Measurements from ENCODE around the gene AVEN.
"Not testable (repeated sequence)": the region's sequence is repeated elsewhere in the genome, so short reads cannot be mapped to it uniquely, and the experiment has no call there.

The AVEN gene, protein sequence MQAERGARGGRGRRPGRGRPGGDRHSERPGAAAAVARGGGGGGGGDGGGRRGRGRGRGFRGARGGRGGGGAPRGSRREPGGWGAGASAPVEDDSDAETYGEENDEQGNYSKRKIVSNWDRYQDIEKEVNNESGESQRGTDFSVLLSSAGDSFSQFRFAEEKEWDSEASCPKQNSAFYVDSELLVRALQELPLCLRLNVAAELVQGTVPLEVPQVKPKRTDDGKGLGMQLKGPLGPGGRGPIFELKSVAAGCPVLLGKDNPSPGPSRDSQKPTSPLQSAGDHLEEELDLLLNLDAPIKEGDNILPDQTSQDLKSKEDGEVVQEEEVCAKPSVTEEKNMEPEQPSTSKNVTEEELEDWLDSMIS

DNA sequence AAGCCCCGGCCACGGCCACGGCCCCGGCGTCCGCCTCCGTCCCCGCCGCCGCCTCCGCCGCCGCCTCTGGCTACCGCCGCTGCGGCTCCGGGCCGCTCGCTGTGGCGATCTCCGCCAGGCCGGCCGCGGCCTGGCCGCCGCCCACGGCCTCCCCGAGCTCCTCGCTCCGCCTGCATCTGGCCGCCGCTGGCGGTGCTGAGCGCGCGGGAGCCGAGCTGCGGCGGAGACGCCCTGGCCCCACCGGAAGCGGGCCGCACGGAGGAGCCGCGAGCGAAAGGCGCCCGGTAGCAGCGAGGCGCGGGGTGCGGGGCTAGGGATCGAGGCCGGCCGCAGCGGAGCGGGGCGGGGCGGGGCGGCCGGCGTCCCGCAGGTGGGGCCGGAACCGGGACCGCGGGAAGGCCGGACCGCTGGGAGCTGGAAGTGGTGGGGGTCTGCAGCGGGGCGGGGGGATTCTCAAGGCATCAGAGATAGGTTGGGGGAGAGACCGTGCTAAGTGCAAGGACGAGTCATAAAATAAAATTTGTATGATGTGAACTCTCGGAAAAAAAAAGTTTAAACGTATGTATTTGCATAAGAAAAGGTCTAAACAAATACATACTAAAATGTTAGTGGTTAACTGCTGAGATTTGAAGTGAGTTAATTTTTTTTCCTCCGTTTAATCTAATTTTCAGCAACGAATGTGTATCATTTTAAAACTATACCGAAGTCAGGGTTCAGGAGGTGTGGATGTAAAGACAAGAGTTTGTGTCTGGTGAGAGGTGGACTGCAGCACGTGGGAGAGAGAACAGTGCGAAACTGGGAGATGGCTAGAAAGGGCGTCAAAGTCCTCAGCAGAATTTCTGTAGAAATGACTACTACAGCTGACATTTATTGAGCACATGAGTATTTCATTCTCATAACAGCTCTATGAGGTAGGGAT is at the start of gene AVEN:
TSS of gene AVEN (minus strand) at position 334 of the 919 bp plus-strand sequence. CDS start at position 176, 158 bp downstream.
- DNase-seq = peak; percentile 48

DNA sequence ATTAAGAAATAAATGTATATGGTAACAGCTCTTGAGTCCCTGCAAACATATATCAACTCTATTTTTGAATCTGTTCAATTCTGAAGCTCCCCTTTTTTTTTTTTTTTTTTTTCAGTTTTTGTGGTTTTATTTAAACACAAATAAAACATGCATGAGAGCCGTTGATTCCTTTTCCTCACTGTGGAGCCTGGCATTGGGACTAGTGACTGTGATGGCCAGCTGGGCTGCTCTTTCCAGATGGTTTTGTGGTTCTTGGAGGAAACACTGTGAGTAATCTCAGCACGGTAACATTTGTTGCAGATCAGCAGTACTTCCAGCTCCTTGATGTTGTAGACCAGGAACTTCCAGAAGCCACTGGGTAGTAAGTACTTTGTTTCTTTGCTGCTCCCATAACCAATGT is 46.7 kb upstream of the AVEN start:
- no peak for DNase-seq

DNA sequence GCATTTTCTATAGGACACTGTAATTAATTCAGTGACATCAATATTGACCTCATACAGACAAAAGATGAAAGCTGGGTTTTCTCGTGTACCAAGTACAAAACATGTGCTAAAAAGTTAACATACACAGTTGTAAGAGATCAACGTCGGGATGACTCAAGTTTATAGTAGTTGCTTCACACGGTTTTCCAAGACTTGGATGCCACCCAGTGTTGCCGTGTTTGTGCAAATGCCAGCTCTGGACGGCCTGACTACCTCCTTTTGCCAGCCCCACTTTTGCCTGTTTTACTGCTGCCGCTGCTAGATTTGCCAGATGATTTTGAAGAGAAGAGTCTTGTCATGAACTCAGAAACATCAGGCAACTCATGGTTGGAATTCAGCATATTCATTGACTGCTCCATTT is 45.1 kb upstream of the AVEN start:
- DNase-seq = no peak

DNA sequence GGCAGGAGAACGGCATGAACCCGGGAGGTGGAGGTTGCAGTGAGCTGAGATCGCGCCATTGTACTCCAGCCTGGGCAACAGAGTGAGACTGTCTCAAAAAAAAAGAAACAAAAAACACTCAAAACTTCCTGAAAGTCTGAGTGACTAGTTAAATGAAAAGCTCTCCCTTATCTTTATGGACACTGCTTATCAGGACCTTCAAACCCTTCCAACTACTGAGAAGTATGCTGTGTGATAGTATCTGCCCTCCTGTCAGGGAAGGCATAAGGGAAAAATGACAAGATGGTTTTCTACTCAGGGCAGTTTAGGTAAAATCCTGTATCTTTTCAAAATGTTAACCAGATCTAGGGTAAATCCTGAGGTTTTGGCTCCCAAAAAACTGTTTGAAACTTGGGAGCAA is 40.9 kb upstream of the AVEN start:
- no peak for DNase-seq

DNA sequence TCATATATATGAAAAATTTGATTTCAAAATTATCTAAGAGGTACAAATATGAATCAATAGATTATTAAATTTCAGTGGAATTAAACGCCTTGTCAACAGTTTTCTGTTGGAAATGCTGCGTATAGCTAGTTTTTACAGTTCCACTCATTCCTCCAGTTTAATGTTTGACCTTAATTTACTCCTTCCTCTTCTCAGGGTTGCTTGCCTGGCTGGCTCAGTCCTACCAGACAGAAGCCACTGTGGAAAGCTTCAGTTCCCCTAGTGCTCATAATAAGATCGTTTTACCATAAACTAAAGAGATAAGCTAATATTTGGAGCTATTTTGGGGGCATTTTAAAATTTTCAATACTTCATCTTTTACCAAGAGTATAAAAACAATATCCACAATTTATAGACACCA is 39.9 kb upstream of the AVEN start:
- DNase-seq = no peak

DNA sequence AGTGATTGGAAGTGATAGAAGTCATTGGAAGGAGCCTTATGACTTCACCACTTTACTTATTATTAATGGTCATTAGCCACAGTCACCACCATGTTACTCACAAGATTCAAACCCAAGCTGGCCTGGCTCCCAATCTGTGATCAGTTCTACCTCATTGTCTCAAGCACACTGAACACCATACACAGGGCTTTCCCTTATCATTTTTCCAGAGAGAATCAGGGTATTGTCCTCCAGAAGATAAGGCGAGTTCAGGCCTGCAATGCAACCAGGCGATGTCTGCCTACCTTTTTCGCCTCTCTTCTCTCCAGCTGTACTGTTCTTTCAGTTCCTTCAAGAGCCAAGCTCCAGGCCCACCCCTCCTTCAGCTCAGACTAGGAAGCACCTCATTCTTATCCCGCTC is 37.8 kb upstream of the AVEN start:
- no peak for DNase-seq

DNA sequence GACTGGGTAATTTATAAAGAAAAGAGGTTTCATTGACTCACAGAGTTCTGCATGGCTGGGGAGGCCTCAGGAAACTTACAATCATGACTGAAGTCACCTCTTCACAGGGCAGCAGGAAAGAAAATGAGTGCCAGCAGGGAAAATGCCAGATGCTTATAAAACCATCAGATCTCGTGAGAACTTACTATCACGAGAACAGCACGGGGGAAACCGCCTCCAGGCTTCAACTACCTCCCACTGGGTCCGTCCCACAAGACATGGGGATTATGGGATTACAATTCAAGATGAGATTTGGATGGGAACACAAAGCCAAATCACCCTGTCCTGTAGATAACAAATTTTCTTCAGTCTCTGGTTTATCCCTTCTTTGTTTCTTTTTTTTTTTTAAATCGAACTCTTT is 31.0 kb upstream of the AVEN start:
- no peak for DNase-seq

DNA sequence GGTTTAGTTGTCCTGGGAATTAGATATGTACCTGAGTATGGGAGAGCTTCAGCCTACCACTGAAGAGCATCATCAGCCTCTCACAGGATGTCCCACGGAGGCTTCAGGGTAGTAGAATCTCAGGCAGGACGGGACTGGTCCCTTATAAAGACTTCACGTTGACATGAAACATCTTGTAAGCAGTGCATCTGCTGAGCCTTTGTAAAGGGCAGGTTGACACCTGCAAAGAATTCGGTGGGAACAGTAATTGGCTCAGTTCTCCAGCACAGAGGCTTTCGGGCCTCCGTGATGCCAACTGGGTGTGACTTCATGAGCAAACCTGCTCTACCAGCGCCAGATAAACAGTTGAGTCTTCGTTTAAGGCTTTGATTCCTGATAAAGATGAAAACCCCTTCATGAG is 26.9 kb upstream of the AVEN start:
- DNase-seq = no peak

DNA sequence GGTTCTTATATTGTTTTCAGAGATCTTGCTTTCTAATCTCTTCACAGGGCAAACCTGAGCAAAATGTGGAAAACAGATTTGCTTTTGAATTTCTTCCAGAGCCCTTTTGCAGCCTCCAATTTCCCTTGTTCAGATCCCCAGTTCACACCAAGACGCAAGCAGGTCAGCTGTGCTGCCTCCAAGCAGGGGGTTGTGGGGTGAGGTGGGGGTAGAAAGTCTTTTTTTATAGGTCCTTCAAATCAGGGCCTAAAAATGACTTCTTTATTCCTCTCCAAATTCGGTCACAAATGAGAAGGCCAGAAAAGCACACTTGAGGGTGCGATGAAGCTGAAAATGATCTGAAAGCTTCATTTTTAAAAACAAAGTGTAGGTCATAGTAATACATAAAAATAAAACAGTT is 26.3 kb upstream of the AVEN start:
- no peak for DNase-seq

DNA sequence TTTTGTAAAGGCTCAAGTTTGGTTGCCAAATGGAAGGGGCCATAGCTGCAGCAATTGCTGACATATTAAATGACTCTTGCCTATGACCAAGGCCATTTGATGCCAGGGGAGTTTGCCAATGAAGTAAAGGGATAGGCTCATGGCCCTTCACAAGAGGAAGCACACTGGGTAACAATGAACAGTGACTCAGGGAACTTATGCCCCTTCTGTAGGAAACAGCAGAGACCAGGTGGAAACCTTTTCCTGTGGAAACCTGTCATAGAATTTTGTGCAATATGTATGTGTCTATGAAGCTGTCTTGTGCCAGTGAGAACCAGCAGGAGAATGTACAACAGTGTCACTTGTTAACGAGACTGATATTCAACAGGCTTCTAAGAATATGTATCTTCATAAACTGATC is 25.4 kb upstream of the AVEN start:
- DNase-seq = no peak

DNA sequence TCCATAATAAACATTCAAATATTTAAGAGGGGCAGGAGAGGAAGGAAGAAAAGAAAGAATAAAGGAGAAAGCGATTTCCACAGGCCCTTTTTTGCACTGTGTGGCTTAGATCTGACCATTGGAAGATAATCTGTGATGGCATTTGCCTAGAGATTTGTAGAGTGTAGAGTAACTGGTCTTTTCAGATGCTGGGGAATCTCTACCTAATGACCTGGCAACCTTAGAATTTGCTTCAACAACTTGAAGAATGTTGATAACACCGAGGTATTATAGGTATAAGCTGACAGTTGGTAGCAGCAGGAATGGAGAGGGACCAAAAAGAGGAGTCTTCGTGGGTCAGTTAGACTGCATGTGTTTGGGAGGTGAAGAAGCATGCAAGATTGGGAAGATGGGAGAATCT is 20.9 kb upstream of the AVEN start:
- no peak for DNase-seq

DNA sequence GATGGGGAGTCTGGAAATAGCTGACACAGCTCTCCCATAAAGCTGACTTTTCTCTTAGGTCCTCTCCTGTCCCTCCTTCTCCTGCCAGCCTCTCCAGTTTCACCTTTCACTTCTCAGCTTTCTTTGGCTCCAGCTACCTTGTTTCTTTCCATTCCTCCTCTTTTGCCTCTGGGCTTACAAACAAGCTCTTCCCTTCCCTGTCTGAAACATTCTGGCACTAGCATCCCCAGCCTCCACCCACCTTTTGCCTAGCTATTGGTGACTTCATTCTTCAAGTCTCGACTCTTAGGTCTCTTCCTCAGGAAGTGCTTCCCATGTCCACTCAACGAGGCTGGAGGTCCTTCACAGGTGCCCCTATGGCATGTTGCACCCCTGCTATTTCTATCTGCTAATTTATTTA is 20.5 kb upstream of the AVEN start:
- no peak for DNase-seq

DNA sequence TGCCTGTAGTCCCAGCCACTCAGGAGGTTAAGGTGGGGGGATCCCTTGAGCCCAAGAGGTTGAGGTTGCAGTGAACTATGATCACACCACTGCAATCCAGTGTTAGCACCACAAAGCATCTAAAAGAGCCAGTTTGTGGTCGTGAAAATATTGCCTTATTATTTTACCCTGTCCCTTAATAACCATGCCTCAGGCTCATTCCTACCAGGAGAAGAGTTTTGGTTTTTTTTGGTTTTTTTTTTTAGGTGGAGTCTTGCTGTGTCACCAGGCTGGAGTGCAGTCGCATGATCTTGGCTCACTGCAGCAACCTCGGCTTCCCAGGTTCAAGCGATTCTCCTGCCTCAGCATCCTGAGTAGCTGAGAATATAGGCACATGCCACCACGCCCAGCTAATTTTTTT is 17.9 kb upstream of the AVEN start:
- DNase-seq = no peak

DNA sequence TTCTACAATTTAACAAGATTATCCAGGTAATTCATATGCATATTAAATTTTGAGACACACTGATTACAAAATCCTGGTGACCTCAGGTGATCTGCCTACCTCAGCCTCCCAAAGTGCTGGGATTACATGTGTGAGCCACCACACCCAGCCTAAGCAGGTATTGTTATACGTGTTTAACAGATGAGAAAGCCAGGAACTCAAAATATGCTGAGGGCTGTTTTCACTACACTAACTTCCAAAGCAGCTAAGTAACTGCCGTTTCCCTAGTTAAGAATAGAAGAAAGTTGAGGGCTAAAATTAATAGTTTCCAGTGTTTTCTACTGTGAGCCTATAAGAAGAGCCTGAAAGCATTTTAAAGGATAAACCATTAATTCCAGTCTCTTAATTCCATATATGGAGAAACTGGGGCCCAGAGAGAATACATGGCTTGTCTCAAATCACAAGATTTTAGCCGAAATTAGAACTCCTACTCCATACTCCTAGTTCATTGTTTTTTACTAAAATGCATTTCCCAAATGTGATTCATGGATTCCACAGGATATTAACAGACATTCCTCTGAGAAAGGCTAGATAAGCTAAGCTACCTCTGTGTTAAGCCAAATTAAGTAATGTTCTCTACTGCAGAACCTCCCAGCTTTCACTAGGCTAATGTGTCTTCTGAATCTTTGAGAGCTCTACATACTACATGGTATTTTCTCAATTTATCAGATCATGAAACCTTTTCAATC is 17.0 kb upstream of the AVEN start:
- no peak for DNase-seq

DNA sequence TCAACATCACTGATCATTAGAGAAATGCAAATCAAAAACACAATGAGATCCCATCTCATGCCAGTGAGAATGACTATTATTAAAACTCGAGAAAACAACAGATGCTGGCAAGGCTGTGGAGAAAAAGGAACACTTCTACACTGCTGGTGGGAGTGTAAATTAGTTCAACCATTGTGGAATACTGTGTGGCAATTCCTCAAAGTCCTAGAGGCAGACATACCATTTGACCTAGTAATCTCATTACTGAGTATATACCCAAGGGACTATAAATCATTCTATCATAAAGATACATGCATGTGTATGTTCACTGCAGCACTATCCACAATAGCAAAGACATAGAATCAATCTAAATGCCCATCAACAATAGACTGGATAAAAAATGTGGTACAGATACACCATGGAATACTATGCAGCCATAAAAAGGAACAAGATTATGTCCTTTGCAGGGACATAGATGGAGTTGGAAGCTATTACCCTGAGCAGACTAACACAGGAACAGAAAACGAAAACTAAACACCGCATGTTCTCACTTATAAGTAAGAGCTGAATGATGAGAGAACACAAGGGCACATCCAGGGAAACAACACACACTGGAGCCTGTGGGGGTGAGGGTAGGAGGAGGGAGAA is 15.2 kb upstream of the AVEN start:
- no peak for DNase-seq

DNA sequence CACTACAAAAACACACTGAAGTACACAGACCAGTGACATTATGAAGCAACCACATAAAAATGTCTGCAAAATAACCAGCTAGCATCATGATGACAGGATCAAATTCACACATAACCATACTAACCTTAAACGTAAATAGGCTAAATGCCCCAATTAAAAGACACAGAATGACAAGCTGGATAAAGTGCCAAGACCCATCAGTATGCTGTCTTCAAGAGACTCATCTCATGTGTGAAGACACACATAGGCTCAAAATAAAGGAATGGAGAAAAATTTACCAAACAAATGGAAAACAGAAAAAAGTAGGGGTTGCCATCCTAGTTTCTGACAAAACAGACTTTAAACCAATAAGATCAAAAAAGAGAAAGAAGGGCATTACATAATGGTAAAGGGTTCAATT is 11.4 kb upstream of the AVEN start:
- DNase-seq = not testable (repeated sequence)

DNA sequence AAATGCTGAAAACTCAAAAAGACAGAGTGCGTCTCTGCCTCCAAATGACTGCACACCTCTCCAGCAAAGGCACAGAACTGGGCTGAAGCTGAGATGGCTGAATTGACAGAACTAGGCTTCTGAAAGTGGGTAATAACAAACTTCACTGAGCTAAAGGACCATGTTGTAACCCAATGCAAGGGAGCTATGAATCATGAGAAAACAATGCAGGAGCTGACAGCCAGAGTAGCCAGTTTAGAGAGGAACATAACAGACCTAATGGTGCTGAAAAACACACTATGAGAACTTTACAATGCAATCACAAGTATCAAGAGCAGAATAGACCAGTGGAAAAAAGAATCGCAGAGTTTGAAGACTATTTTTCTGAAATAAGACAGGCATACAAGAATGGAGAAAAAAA is 10.1 kb upstream of the AVEN start:
- no peak for DNase-seq

DNA sequence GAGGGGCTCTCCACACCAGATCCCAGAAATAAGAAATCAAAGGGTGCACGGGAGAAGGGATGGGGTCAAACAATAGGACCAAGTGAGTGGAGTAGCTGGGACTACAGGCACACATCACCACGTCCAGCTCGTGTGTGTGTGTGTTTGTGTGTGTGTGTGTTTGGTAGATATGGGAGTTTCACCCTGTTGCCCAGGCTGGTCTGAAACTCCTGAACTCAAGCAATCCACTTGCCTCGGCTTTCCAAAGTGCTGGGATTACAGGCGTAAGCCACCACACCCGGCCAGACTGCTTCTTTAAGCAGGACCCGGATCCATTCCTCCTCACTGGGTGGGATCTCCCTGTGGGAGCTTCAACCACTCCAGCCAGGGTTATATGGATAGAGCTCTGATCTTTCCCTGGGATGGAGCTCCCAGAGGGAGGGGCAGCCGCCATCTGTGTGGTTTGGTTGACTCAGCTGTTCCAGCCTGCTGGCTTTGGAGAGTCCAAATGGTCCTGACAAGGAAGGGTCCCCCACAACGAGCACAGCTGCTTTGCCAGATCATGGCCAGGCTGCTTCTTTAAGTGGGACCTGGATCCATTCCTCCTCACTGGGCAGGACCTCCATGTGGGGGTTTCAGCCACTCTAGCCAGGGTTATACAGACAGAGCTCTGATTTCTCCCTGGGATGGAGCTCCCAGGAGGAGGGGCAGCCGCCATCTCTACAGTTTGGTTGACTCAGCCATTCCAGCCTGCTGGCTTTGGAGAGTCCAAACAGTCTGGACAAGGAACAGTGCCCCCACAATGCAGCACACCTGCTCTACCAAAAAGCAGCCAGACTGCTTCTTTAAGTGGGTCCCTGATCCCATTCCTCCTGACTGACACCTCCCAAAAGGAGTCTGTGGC is 9.1 kb upstream of the AVEN start:
- no peak for DNase-seq

DNA sequence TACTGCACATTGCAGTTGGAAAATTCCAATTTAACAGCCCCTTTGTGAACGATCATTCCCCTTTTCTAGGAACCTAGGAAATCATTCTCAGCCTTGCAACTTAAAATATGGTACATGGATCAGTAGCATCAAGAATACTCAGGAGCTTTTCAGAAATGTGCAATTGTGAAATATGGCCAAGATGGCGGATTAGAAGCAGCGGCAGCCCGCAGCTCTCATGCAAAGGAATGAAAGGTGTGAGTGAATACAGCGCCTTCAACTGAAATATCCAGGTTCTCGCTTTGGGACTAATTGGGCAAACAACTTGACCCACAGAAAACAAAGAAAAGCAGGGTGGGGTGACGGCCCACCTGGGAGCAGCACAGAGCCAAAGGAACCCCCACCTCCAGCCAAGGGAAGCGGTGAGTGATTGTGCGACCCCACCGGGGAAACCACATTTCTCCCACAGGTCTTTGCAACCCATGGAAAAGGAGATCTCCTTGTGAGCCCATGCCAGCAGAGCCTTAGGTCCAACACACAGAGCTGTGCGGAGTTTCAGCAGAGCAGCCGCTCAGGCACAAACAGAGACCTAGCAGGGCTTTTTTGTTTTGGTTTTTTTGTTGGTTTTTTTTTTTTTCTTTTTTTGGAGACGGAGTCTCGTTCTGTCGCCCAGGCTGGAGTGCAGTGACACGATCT is 7.6 kb upstream of the AVEN start:
- no peak for DNase-seq

DNA sequence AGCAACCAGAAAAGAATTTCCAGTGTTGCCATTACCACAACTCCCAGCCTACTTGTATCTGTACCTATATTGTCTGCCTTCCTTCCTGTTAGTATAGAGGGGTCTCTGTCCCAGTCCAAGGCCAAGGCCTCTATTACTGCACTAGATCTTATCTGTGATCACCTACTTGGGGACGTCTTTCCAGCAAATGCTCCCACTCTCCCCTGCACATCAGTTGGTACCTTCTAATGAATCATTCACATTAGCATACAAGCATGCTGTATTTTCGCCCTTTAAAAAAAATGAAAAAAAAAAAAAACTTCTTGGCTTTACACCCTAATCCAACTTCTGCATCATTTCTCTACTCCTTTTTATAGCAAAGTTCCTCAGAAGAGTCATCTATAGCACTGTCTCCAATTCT is 4.8 kb upstream of the AVEN start:
- DNase-seq = no peak

DNA sequence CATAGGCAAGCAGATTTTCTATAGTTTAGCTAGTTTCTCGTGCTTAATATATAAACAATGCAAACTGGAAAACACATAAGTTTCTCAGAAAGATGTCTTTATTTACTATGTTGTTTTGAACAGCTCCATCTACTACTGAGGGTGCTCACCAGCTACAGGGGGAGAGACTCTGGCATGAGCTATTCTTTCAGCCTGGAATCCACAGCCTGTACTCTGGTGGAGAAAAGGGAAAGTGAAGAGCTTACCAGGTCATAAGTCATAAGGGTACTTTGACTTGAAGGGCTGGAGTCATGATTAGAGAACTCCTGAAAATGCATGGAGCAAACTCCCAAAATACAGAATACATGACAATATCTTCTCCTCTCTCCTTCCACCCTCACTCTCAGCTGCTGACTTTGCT is 4.4 kb upstream of the AVEN start:
- DNase-seq = no peak

DNA sequence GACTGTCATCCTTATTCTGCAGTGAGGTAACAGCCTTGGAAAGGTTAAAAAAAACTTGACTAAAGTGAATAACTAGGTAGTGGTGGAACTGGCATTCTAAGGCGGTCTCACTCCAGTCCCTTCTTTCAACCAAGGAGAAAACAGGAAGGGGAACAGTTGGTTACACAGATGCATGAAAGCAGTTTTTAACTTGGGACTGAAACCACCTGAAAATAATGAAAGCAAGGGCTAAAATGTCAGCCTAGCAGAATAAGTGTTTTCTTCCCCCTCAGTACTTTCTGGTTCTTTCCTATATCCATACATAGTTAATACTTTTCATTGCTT is 748 bp upstream of the AVEN start:
- no peak for DNase-seq

Data from NK-92 treated with Interleukin-12 subunit alpha and Interleukin-12 subunit beta, amount 100 ng/mL, for 24 hours (cell line).